D721Med (cell line): ENCODE data around the gene ETV1.

Experiments used
- DNase-seq: peaks from one replicate; pipeline ENCODE4 v3.0.0; 2011; ENCODE audit warnings: low spot score; ENCODE audit not compliant: insufficient read length
- FAIRE-seq: peaks from 2 replicates; lab custom pipeline; 2011; peaks lifted over from hg19 to GRCh38; lab: Jason Lieb, UNC
- TF ChIP-seq, protein P1 (sequence below): IDR thresholded peaks from 2 replicates; pipeline ENCODE4 v1.5.1; 2012; ENCODE audit warnings: mild to moderate bottlenecking, control low read depth; ENCODE audit not compliant: insufficient read depth; ENCODE audit errors: missing control alignments

Gene ETV1

DNA sequence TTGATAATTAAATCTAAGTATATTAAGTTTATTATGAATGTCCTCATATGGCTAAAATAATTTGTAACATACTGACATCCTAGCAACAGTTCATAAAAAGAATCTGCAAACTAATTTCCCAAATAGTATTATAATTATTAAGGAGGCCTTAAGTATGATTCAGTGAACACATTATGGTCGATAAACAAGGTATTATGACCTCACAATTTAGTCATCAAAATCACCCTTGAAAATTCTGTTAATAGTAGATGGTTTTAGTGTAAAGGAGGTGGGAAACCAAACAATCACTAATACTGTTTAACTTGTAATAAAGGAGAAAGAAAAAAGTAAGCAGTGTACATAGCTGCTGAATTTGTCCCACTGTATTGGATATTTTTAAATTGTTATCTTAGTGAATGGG lies 2.1 kb downstream of the ETV1 start:
- TF ChIP-seq, protein P1, sequence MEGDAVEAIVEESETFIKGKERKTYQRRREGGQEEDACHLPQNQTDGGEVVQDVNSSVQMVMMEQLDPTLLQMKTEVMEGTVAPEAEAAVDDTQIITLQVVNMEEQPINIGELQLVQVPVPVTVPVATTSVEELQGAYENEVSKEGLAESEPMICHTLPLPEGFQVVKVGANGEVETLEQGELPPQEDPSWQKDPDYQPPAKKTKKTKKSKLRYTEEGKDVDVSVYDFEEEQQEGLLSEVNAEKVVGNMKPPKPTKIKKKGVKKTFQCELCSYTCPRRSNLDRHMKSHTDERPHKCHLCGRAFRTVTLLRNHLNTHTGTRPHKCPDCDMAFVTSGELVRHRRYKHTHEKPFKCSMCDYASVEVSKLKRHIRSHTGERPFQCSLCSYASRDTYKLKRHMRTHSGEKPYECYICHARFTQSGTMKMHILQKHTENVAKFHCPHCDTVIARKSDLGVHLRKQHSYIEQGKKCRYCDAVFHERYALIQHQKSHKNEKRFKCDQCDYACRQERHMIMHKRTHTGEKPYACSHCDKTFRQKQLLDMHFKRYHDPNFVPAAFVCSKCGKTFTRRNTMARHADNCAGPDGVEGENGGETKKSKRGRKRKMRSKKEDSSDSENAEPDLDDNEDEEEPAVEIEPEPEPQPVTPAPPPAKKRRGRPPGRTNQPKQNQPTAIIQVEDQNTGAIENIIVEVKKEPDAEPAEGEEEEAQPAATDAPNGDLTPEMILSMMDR = no peak
- FAIRE-seq = no peak
- DNase-seq = no peak

GRCh38 chr7:13986208-13986607 lies 3.3 kb downstream of the ETV1 start:
- TF ChIP-seq, protein P1 = no peak
- no peak for DNase-seq
- no peak for FAIRE-seq

DNA sequence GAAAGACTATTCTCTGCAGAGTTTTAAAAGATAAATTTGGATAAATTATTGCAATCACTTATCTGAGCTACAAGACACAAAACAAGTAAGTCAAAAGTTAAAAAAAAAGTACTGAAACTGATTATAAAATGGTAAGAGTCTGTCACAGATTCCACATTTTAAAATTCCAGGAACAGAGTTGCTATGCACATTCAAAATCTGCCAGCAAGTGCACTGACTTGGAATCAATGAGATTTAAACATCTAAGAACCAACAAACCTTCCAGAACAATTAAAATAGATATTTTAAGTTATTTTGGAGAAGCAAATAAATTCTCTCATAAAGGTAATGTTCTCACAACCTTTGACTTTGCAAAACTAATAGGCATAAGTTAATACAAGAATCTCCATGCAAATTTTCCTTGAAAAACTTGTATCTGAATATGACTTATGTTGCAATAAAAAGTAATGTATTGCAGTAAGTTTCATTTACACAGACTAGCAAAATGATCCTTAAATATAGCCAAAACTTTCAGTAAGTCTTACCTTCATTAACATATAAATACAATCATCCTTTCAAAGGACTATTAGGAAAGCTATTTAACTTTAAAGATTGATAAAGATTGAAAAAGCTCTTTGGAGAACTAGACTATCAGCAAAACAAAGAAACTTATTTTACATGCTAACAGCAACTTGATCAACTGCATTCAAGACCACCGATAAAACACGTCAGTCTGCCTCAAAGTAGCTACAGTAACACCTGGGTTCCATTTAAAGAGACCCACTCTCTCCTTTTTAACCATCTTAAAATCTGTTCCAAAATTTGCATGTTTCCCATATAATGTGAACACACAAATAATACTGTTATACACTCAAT lies 4.4 kb downstream of the ETV1 start:
- TF ChIP-seq, protein P1 = no peak
- DNase-seq (no peak), FAIRE-seq (no peak)

- no peak for FAIRE-seq
These were observed 5.4 kb downstream of the ETV1 start for GRCh38 chr7:13984061-13984460.

GRCh38 chr7:13982940-13983677 lies 6.4 kb downstream of the ETV1 start:
- TF ChIP-seq, protein P1 = no peak
- no peak for FAIRE-seq
- DNase-seq = no peak

More at GRCh38 chr7:13984061-13984460, 5.4 kb downstream of the ETV1 start:
- TF ChIP-seq, protein P1 = no peak
- no peak for DNase-seq

- TF ChIP-seq, protein P1 = no peak
- DNase-seq (no peak), FAIRE-seq (no peak)
These were observed 8.4 kb downstream of the ETV1 start for GRCh38 chr7:13981070-13981469.
